ENCODE data around the gene TMEM260. TPM values are rescaled to one million over a fixed set of nuclear protein-coding genes. Genes with fewer than 3 reads are reported as not detected.

Gene TMEM260
- total and polyA plus RNA-seq, 2 experiments from 2014 or later = 19.7 to 28.7 TPM

GRCh38 chr14:56649382-56649781, 69.8 kb downstream of the TMEM260 start:
- H3K4me3 ChIP-seq = no peak overlapping the region
- H3K79me2 ChIP-seq = no peaks in the 10 kb centered on the region
- H3K9me3 ChIP-seq (ENCODE audit: low read depth) = no peaks in the 10 kb centered on the region
- no peak overlapping the region for H3K4me2 ChIP-seq
- H3K27me3 ChIP-seq = no peaks in the 10 kb centered on the region
- no peaks in the 10 kb centered on the region for H3K4me1 ChIP-seq (ENCODE audit: insufficient read depth)
- no peak overlapping the region for H2AFZ ChIP-seq
- no peak overlapping the region for H3K27ac ChIP-seq
- no peaks in the 10 kb centered on the region for H3K36me3 ChIP-seq (replicated peaks; ENCODE audit: insufficient read depth, low read depth)
- H3K9me2 ChIP-seq (replicated peaks; ENCODE audit: insufficient read depth) = no peaks in the 10 kb centered on the region
- DNase-seq (ENCODE audit: low spot score) = no peak
- no peaks in the 10 kb centered on the region for H4K20me1 ChIP-seq (ENCODE audit: insufficient read depth, poor library complexity, severe bottlenecking)
- 96% methylated on average over 3 of the region's 3 CpGs for WGBS (ENCODE audit: low lambda C conversion rate, missing lambda C conversion rate)
- no peak for TF ChIP-seq EZH2 (IDR thresholded peaks at IDR 0.05; ENCODE audit: borderline replicate concordance)
- no peak for TF ChIP-seq CTCF (IDR thresholded peaks at IDR 0.05; ENCODE audit: poor library complexity)
- no peak for TF ChIP-seq EZH2phosphoT487 (IDR thresholded peaks at IDR 0.05; ENCODE audit: low read depth, severe bottlenecking, unreplicated experiment)

- no peak for TF ChIP-seq EZH2 (IDR thresholded peaks at IDR 0.05; ENCODE audit: borderline replicate concordance)
- no peak for TF ChIP-seq CTCF (IDR thresholded peaks at IDR 0.05; ENCODE audit: poor library complexity)
- TF ChIP-seq EZH2phosphoT487 (IDR thresholded peaks at IDR 0.05; ENCODE audit: low read depth, severe bottlenecking, unreplicated experiment) = no peak
- no peaks in the 10 kb centered on the region for H4K20me1 ChIP-seq (ENCODE audit: insufficient read depth, poor library complexity, severe bottlenecking)
- DNase-seq (ENCODE audit: low spot score) = no peak
- H2AFZ ChIP-seq = no peak overlapping the region
- H3K27me3 ChIP-seq = no peaks in the 10 kb centered on the region
- no peaks in the 10 kb centered on the region for H3K9me3 ChIP-seq (ENCODE audit: low read depth)
- H3K4me2 ChIP-seq = no peak overlapping the region
- no peaks in the 10 kb centered on the region for H3K36me3 ChIP-seq (replicated peaks; ENCODE audit: insufficient read depth, low read depth)
- H3K4me1 ChIP-seq (ENCODE audit: insufficient read depth) = no peaks in the 10 kb centered on the region
- no peaks in the 10 kb centered on the region for H3K79me2 ChIP-seq
- no peaks in the 10 kb centered on the region for H3K9me2 ChIP-seq (replicated peaks; ENCODE audit: insufficient read depth)
- no peak overlapping the region for H3K4me3 ChIP-seq
- no peak overlapping the region for H3K27ac ChIP-seq
- 95% methylated on average over 9 of the region's 9 CpGs for WGBS (ENCODE audit: low lambda C conversion rate, missing lambda C conversion rate)
Measured at GRCh38 chr14:56650048-56650447, 70.5 kb downstream of the TMEM260 start.

GRCh38 chr14:56650979-56651378, 71.4 kb downstream of the TMEM260 start:
- Histone ChIP-seq H3K79me2 (no peaks in the 10 kb centered on the region), H3K27ac (no peak overlapping the region), H3K9me3 (ENCODE audit: low read depth) (no peaks in the 10 kb centered on the region), H3K9me2 (replicated peaks; ENCODE audit: insufficient read depth) (no peaks in the 10 kb centered on the region), H3K4me1 (ENCODE audit: insufficient read depth) (no peaks in the 10 kb centered on the region), H3K36me3 (replicated peaks; ENCODE audit: insufficient read depth, low read depth) (no peaks in the 10 kb centered on the region), H3K27me3 (no peaks in the 10 kb centered on the region), H3K4me2 (no peak overlapping the region), H4K20me1 (ENCODE audit: insufficient read depth, poor library complexity, severe bottlenecking) (no peaks in the 10 kb centered on the region), H2AFZ (no peak overlapping the region), H3K4me3 (no peak overlapping the region)
- TF ChIP-seq EZH2 (IDR thresholded peaks at IDR 0.05; ENCODE audit: borderline replicate concordance) = no peak
- DNase-seq (ENCODE audit: low spot score) = no peak

GRCh38 chr14:56657604-56658003, 78.0 kb downstream of the TMEM260 start:
- Histone ChIP-seq H3K79me2 (no peaks in the 10 kb centered on the region), H2AFZ (no peak overlapping the region), H3K4me3 (no peak overlapping the region), H3K9me3 (ENCODE audit: low read depth) (no peaks in the 10 kb centered on the region), H3K4me1 (ENCODE audit: insufficient read depth) (peaks cover 3% of the 10 kb centered on the region), H3K27me3 (no peaks in the 10 kb centered on the region), H4K20me1 (ENCODE audit: insufficient read depth, poor library complexity, severe bottlenecking) (no peaks in the 10 kb centered on the region), H3K27ac (no peak overlapping the region), H3K9me2 (replicated peaks; ENCODE audit: insufficient read depth) (no peaks in the 10 kb centered on the region), H3K36me3 (replicated peaks; ENCODE audit: insufficient read depth, low read depth) (no peaks in the 10 kb centered on the region), H3K4me2 (no peak overlapping the region)
- no peak for DNase-seq (ENCODE audit: low spot score)
- WGBS (ENCODE audit: low lambda C conversion rate, missing lambda C conversion rate) = 73% methylated on average over 2 of the region's 2 CpGs
- TF ChIP-seq EZH2phosphoT487 (IDR thresholded peaks at IDR 0.05; ENCODE audit: low read depth, severe bottlenecking, unreplicated experiment) (no peak), EZH2 (IDR thresholded peaks at IDR 0.05; ENCODE audit: borderline replicate concordance) (no peak), CTCF (IDR thresholded peaks at IDR 0.05; ENCODE audit: poor library complexity) (no peak)

All from hepatocyte (in vitro differentiated cells).